ENCODE data around the gene CRAMP1.

The CRAMP1 gene

GRCh38 chr16:1645914-1646525 is 33.9 kb downstream of the CRAMP1 start:
- ATAC-seq (replicated peaks) (peak; percentile 60 to 64), DNase-seq (no peak)
- peaks cover 41 to 60% of the 10 kb centered on the region in 2 donors for H3K4me1 Mint-ChIP-seq
- no peaks in the 10 kb centered on the region for H3K27me3 Mint-ChIP-seq
- peaks cover 0 to 2% of the 10 kb centered on the region in 2 donors for H3K9me3 Mint-ChIP-seq
- H3K36me3 Mint-ChIP-seq = peaks cover 62 to 76% of the 10 kb centered on the region in 2 donors
- H3K4me3 Mint-ChIP-seq = peak overlapping the region in 1 of 2 donors; percentile 39
- H3K27ac Mint-ChIP-seq = peak overlapping the region; percentile 89

GRCh38 chr16:1647856-1648255 is 35.7 kb downstream of the CRAMP1 start:
- H3K4me1 Mint-ChIP-seq = peaks cover 50 to 62% of the 10 kb centered on the region in 2 donors
- peaks cover 66 to 75% of the 10 kb centered on the region in 2 donors for H3K36me3 Mint-ChIP-seq
- DNase-seq (no peak), ATAC-seq (replicated peaks) (peak; percentile 73 to 76)
- no peaks in the 10 kb centered on the region for H3K27me3 Mint-ChIP-seq
- H3K27ac Mint-ChIP-seq = peak overlapping the region; percentile 84
- H3K9me3 Mint-ChIP-seq = peaks cover 0 to 2% of the 10 kb centered on the region in 2 donors
- peak overlapping the region; percentile 8 to 39 for H3K4me3 Mint-ChIP-seq

GRCh38 chr16:1650131-1650530 is 38.0 kb downstream of the CRAMP1 start:
- peaks cover 64 to 69% of the 10 kb centered on the region in 2 donors for H3K36me3 Mint-ChIP-seq
- H3K9me3 Mint-ChIP-seq = peaks cover 0 to 2% of the 10 kb centered on the region in 2 donors
- H3K27ac Mint-ChIP-seq = peak overlapping the region; percentile 57

GRCh38 chr16:1651094-1651973 is 39.2 kb downstream of the CRAMP1 start:
- ATAC-seq (replicated peaks) (no peak), DNase-seq (no peak)
- Mint-ChIP-seq H3K4me3 (no peak overlapping the region), H3K9me3 (peaks cover 0 to 2% of the 10 kb centered on the region in 2 donors), H3K27me3 (no peaks in the 10 kb centered on the region), H3K36me3 (peaks cover 60 to 62% of the 10 kb centered on the region in 2 donors), H3K4me1 (peaks cover 34 to 46% of the 10 kb centered on the region in 2 donors), H3K27ac (peak overlapping the region; percentile 57)

More at GRCh38 chr16:1650131-1650530, 38.0 kb downstream of the CRAMP1 start:
- H3K27me3 Mint-ChIP-seq = no peaks in the 10 kb centered on the region
- no peak overlapping the region for H3K4me3 Mint-ChIP-seq
- peaks cover 44 to 54% of the 10 kb centered on the region in 2 donors for H3K4me1 Mint-ChIP-seq
- DNase-seq (no peak), ATAC-seq (replicated peaks) (no peak)

GRCh38 chr16:1651974-1652312 is 39.8 kb downstream of the CRAMP1 start:
- Mint-ChIP-seq H3K4me3 (no peak overlapping the region), H3K27me3 (no peaks in the 10 kb centered on the region), H3K9me3 (peaks cover 0 to 2% of the 10 kb centered on the region in 2 donors), H3K27ac (peak overlapping the region; percentile 48), H3K36me3 (peaks cover 57% of the 10 kb centered on the region in 2 donors), H3K4me1 (peaks cover 29 to 40% of the 10 kb centered on the region in 2 donors)
- DNase-seq = no peak
- ATAC-seq (replicated peaks) = no peak

GRCh38 chr16:1653023-1653422 is 40.9 kb downstream of the CRAMP1 start:
- Mint-ChIP-seq H3K4me3 (no peak overlapping the region), H3K4me1 (peaks cover 24 to 33% of the 10 kb centered on the region in 2 donors), H3K27me3 (no peaks in the 10 kb centered on the region), H3K27ac (peak overlapping the region; percentile 47), H3K36me3 (peaks cover 53 to 55% of the 10 kb centered on the region in 2 donors), H3K9me3 (peaks cover 0 to 2% of the 10 kb centered on the region in 2 donors)
- DNase-seq (no peak), ATAC-seq (replicated peaks) (no peak)

- Mint-ChIP-seq H3K4me1 (peaks cover 17 to 20% of the 10 kb centered on the region in 2 donors), H3K36me3 (peaks cover 48 to 57% of the 10 kb centered on the region in 2 donors), H3K27me3 (no peaks in the 10 kb centered on the region), H3K27ac (peak overlapping the region; percentile 20), H3K4me3 (no peak overlapping the region), H3K9me3 (no peaks in the 10 kb centered on the region)
- ATAC-seq (replicated peaks) (no peak), DNase-seq (no peak)
Observed at GRCh38 chr16:1654505-1655268, 42.5 kb downstream of the CRAMP1 start.

GRCh38 chr16:1655269-1655807 is 43.2 kb downstream of the CRAMP1 start:
- H3K4me1 Mint-ChIP-seq = peaks cover 17 to 20% of the 10 kb centered on the region in 2 donors
- DNase-seq (no peak), ATAC-seq (replicated peaks) (no peak)
- no peaks in the 10 kb centered on the region for H3K9me3 Mint-ChIP-seq
- no peaks in the 10 kb centered on the region for H3K27me3 Mint-ChIP-seq
- H3K4me3 Mint-ChIP-seq = no peak overlapping the region
- H3K27ac Mint-ChIP-seq = no peak overlapping the region
- H3K36me3 Mint-ChIP-seq = peaks cover 50 to 62% of the 10 kb centered on the region in 2 donors

- Mint-ChIP-seq H3K9me3 (no peaks in the 10 kb centered on the region), H3K36me3 (peaks cover 46 to 54% of the 10 kb centered on the region in 2 donors), H3K4me1 (peaks cover 13 to 14% of the 10 kb centered on the region in 2 donors), H3K27ac (no peak overlapping the region), H3K27me3 (no peaks in the 10 kb centered on the region), H3K4me3 (no peak overlapping the region)
- ATAC-seq (replicated peaks) (no peak), DNase-seq (no peak)
Observed at GRCh38 chr16:1655909-1656807, 44.0 kb downstream of the CRAMP1 start.

- DNase-seq (no peak), ATAC-seq (replicated peaks) (no peak)
- Mint-ChIP-seq H3K27ac (no peak overlapping the region), H3K4me3 (no peak overlapping the region), H3K4me1 (peaks cover 5 to 12% of the 10 kb centered on the region in 2 donors), H3K27me3 (no peaks in the 10 kb centered on the region), H3K9me3 (no peaks in the 10 kb centered on the region), H3K36me3 (peaks cover 40 to 45% of the 10 kb centered on the region in 2 donors)
Observed at GRCh38 chr16:1656808-1657617, 44.9 kb downstream of the CRAMP1 start.

- Mint-ChIP-seq H3K4me3 (no peak overlapping the region), H3K4me1 (peaks cover 5 to 12% of the 10 kb centered on the region in 2 donors), H3K27ac (peak overlapping the region; percentile 65), H3K9me3 (no peaks in the 10 kb centered on the region), H3K36me3 (peaks cover 41 to 42% of the 10 kb centered on the region in 2 donors), H3K27me3 (no peaks in the 10 kb centered on the region)
- no peak for ATAC-seq (replicated peaks)
- DNase-seq = no peak
Observed at GRCh38 chr16:1657841-1658240, 45.7 kb downstream of the CRAMP1 start.

GRCh38 chr16:1659031-1659430 is 46.9 kb downstream of the CRAMP1 start:
- Mint-ChIP-seq H3K27ac (no peak overlapping the region), H3K4me1 (peaks cover 5 to 12% of the 10 kb centered on the region in 2 donors), H3K36me3 (peaks cover 43 to 46% of the 10 kb centered on the region in 2 donors), H3K27me3 (no peaks in the 10 kb centered on the region), H3K4me3 (no peak overlapping the region), H3K9me3 (no peaks in the 10 kb centered on the region)
- no peak for DNase-seq
- ATAC-seq (replicated peaks) = no peak
